HFFc6 (cell line): Measurements from ENCODE around the gene RAD51. TPM values are rescaled to one million over a fixed set of nuclear protein-coding genes. Genes with fewer than 3 reads are reported as not detected.

Experiments used
- DNase-seq: peaks from one replicate; pipeline ENCODE4 v3.0.0-alpha.2; 2018
- H3K27ac Mint-ChIP-seq: 2 replicates; pipeline ENCODE4 v1.8.0; 2020; ENCODE audit warnings: mild to moderate bottlenecking, mixed read lengths
- H3K27me3 Mint-ChIP-seq: 2 replicates; pipeline ENCODE4 v1.8.0; 2021; ENCODE audit warnings: mild to moderate bottlenecking, moderate library complexity, mixed read lengths; ENCODE audit not compliant: insufficient read depth
- H3K36me3 Mint-ChIP-seq: 2 replicates; pipeline ENCODE4 v1.8.0; 2021; ENCODE audit warnings: low read depth, mixed read lengths
- H3K4me1 Mint-ChIP-seq: 2 replicates; pipeline ENCODE4 v1.8.0; 2020; ENCODE audit warnings: low read depth, mixed read lengths
- H3K4me3 Mint-ChIP-seq: 2 replicates; pipeline ENCODE4 v1.8.0; 2020; ENCODE audit warnings: mild to moderate bottlenecking, moderate library complexity, mixed read lengths
- H3K9me3 Mint-ChIP-seq: 2 replicates; pipeline ENCODE4 v1.8.0; 2020; ENCODE audit warnings: mild to moderate bottlenecking, mixed read lengths
- total RNA-seq, 6 experiments: library from RNA; stranded (reverse); fragmentation: NEBNext Ultra II Directional; extraction: Animal tissue kit (Norgen Biotek cat#: 25700); gene quantifications; 2 replicates in 1 of 6; 3 replicates in 5 of 6; pipeline ENCODE4 v1.2.3, GENCODE V29; 2021
- TF ChIP-seq, protein P1 (sequence below): fragments of 200-600 bp; sonication (generic); IDR thresholded peaks from 2 replicates; pipeline ENCODE4 v1.5.0; 2021; ENCODE audit warnings: antibody characterized with exemption, mild to moderate bottlenecking

The RAD51 gene
- total RNA-seq, 6 experiments from 2014 or later = 8.2 to 15.9 (median 12.1) TPM

- Mint-ChIP-seq H3K27me3 (peaks cover 2% of the 10 kb centered on the region), H3K4me1 (peaks cover 39% of the 10 kb centered on the region), H3K9me3 (no peaks in the 10 kb centered on the region), H3K4me3 (no peak within 1 kb of the TSS), H3K36me3 (peaks cover 3% of the 10 kb centered on the region; the same call in 1 of the 2 replicates), H3K27ac (peak within 1 kb of the TSS; percentile 48)
- DNase-seq = no peak
- TF ChIP-seq, protein P1, sequence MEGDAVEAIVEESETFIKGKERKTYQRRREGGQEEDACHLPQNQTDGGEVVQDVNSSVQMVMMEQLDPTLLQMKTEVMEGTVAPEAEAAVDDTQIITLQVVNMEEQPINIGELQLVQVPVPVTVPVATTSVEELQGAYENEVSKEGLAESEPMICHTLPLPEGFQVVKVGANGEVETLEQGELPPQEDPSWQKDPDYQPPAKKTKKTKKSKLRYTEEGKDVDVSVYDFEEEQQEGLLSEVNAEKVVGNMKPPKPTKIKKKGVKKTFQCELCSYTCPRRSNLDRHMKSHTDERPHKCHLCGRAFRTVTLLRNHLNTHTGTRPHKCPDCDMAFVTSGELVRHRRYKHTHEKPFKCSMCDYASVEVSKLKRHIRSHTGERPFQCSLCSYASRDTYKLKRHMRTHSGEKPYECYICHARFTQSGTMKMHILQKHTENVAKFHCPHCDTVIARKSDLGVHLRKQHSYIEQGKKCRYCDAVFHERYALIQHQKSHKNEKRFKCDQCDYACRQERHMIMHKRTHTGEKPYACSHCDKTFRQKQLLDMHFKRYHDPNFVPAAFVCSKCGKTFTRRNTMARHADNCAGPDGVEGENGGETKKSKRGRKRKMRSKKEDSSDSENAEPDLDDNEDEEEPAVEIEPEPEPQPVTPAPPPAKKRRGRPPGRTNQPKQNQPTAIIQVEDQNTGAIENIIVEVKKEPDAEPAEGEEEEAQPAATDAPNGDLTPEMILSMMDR = no peak
Observed at GRCh38 chr15:40769274-40770146, 74.5 kb downstream of the RAD51 start, which contains the start of gene C15orf62. Gene C15orf62, plus strand, starts transcription at chr15:40769980. Its CDS starts 516 bp downstream, at chr15:40770496.

GRCh38 chr15:40770147-40770721, 75.3 kb downstream of the RAD51 start:
- Mint-ChIP-seq H3K27me3 (peaks cover 2% of the 10 kb centered on the region), H3K36me3 (peaks cover 5% of the 10 kb centered on the region; the same call in 1 of the 2 replicates), H3K27ac (peak overlapping the region; percentile 48), H3K9me3 (no peaks in the 10 kb centered on the region), H3K4me1 (peaks cover 31% of the 10 kb centered on the region), H3K4me3 (no peak overlapping the region)
- TF ChIP-seq, protein P1 = no peak
- no peak for DNase-seq

- peaks cover 21% of the 10 kb centered on the region for H3K4me1 Mint-ChIP-seq
- DNase-seq = no peak
- H3K9me3 Mint-ChIP-seq = no peaks in the 10 kb centered on the region
- TF ChIP-seq, protein P1 = no peak
- H3K4me3 Mint-ChIP-seq = no peak overlapping the region
- H3K27ac Mint-ChIP-seq = no peak overlapping the region
- peaks cover 5% of the 10 kb centered on the region; the same call in 1 of the 2 replicates for H3K36me3 Mint-ChIP-seq
- peaks cover 4% of the 10 kb centered on the region for H3K27me3 Mint-ChIP-seq
Observed at GRCh38 chr15:40771242-40771641, 76.3 kb downstream of the RAD51 start.

- Mint-ChIP-seq H3K27me3 (peaks cover 4% of the 10 kb centered on the region), H3K27ac (no peak overlapping the region), H3K36me3 (peaks cover 12% of the 10 kb centered on the region), H3K4me3 (no peak overlapping the region), H3K4me1 (peaks cover 20% of the 10 kb centered on the region), H3K9me3 (no peaks in the 10 kb centered on the region)
- TF ChIP-seq, protein P1 = no peak
- DNase-seq = no peak
Observed at GRCh38 chr15:40772014-40772413, 77.0 kb downstream of the RAD51 start.

DNA sequence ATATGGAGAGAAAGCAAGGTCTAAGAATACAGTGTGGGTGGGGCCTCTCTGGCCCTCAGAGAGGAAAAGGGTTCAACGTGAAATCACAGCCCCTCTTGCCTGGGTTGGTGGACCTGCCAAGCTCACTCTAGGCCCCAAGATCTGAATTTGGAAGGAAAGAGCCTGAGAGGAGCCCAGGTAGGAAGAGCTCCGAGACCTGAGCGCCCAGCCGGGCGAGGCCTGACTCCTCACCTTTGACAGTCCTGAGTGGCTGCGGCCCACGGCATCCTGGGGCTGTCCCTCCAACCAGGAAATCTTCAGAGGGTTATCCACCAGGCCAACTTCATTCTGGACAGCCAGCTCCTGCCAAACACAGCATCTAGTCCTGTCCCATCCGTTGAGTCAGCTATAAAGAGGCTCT, 78.5 kb downstream of the RAD51 start:
- H3K36me3 Mint-ChIP-seq = peaks cover 13% of the 10 kb centered on the region
- no peak for DNase-seq
- TF ChIP-seq, protein P1 = no peak
- peaks cover 4% of the 10 kb centered on the region for H3K27me3 Mint-ChIP-seq
- no peak overlapping the region for H3K4me3 Mint-ChIP-seq
- no peaks in the 10 kb centered on the region for H3K9me3 Mint-ChIP-seq
- no peak overlapping the region for H3K27ac Mint-ChIP-seq
- H3K4me1 Mint-ChIP-seq = peaks cover 19% of the 10 kb centered on the region
